Kidney epithelial cell (primary cell): ENCODE data around the gene GRM7. TPM values are rescaled to one million over a fixed set of nuclear protein-coding genes. Genes with fewer than 3 reads are reported as not detected.

Experiments
- DNase-seq: peaks from one replicate; pipeline ENCODE4 v3.0.0-alpha.2; 2010; ENCODE audit warnings: low read depth
- H3K27me3 ChIP-seq: 2 replicates; pipeline ENCODE4 v1.6.0; 2011; ENCODE audit warnings: low read length; ENCODE audit not compliant: control insufficient read depth, insufficient read depth
- H3K36me3 ChIP-seq: 2 replicates; pipeline ENCODE4 v1.5.1; 2011; ENCODE audit warnings: low read length; ENCODE audit not compliant: control insufficient read depth, insufficient read depth
- H3K4me3 ChIP-seq: 2 replicates; pipeline ENCODE4 v1.5.1; 2011; ENCODE audit warnings: low read depth, mild to moderate bottlenecking, control low read depth, low read length
- CTCF ChIP-seq: IDR thresholded peaks from 2 replicates; pipeline ENCODE4 v1.5.1; 2011; ENCODE audit warnings: mild to moderate bottlenecking, moderate library complexity, low read length, control low read depth, inconsistent platforms; ENCODE audit not compliant: insufficient read depth, poor library complexity, severe bottlenecking
- total RNA-seq: library from RNA; depleted of rRNA; stranded (reverse); fragments of >200 nt; gene quantifications from 2 replicates; pipeline ENCODE4 v1.2.3, GENCODE V29; 2015

Gene GRM7
- total RNA-seq, 1 donor from 2014 or later = 0.17 TPM

GRCh38 chr3:7754653-7755441, 893.9 kb downstream of the GRM7 start:
- no peak overlapping the region for H3K4me3 ChIP-seq
- no peak for TF ChIP-seq CTCF
- no peaks in the 10 kb centered on the region for H3K27me3 ChIP-seq
- H3K36me3 ChIP-seq = no peaks in the 10 kb centered on the region
- DNase-seq = no peak

GRCh38 chr3:7759630-7760029, 898.7 kb downstream of the GRM7 start:
- Histone ChIP-seq H3K27me3 (no peaks in the 10 kb centered on the region), H3K36me3 (no peaks in the 10 kb centered on the region), H3K4me3 (no peak overlapping the region)
- no peak for TF ChIP-seq CTCF
- no peak for DNase-seq

- Histone ChIP-seq H3K36me3 (no peaks in the 10 kb centered on the region), H3K4me3 (no peak overlapping the region), H3K27me3 (no peaks in the 10 kb centered on the region)
- DNase-seq = no peak
- TF ChIP-seq CTCF = no peak
Observed at GRCh38 chr3:7760718-7761117, 899.8 kb downstream of the GRM7 start.

- DNase-seq = no peak
- H3K36me3 ChIP-seq = no peaks in the 10 kb centered on the region
- no peak for TF ChIP-seq CTCF
- no peaks in the 10 kb centered on the region for H3K27me3 ChIP-seq
- no peak overlapping the region for H3K4me3 ChIP-seq
Observed at GRCh38 chr3:7764115-7764514, 903.2 kb downstream of the GRM7 start.

- TF ChIP-seq CTCF = no peak
- H3K27me3 ChIP-seq = no peaks in the 10 kb centered on the region
- H3K4me3 ChIP-seq = no peak overlapping the region
- DNase-seq = no peak
- no peaks in the 10 kb centered on the region for H3K36me3 ChIP-seq
Observed at GRCh38 chr3:7766530-7766929, 905.6 kb downstream of the GRM7 start.

- no peaks in the 10 kb centered on the region for H3K36me3 ChIP-seq
- DNase-seq = no peak
- no peaks in the 10 kb centered on the region for H3K27me3 ChIP-seq
- TF ChIP-seq CTCF = no peak
- H3K4me3 ChIP-seq = no peak overlapping the region
Observed at GRCh38 chr3:7779331-7779730, 918.4 kb downstream of the GRM7 start.
